ENCODE measurements around the gene PPM1H.

- TF ChIP-seq GATA1 (IDR thresholded peaks at IDR 0.05; ENCODE audit: low read depth, low read length) = no peak
- TF ChIP-seq POLR2A (IDR thresholded peaks at IDR 0.05; ENCODE audit: low read length) = no peak
These were observed 221.2 kb downstream of the PPM1H start for GRCh38 chr12:62713723-62714122.
